RPMI8226 (cell line): ENCODE results near the gene FREM2.

Source experiments
- DNase-seq: peaks from one replicate; pipeline ENCODE4 v3.0.0-alpha.2; 2015

Gene FREM2

DNA sequence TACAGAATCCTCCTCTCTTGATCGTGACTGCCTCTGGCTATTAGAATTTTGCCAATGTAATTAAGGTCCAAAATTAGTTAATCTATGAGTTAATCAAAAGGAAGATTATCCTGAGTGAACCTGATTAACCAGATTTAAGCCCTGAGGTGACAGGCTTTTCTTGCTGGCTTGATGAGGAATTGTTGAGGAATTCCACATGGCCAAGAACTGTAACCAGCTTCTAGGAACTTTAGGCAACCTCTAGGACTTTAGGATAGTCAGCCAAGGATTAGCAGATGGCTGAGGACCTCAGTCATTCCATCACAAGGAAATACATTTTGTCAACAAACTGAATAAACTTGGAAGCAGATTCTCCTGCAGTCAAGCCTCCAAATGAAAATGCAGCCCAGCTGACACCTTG lies 219.0 kb downstream of the FREM2 start:
- no peak for DNase-seq

DNA sequence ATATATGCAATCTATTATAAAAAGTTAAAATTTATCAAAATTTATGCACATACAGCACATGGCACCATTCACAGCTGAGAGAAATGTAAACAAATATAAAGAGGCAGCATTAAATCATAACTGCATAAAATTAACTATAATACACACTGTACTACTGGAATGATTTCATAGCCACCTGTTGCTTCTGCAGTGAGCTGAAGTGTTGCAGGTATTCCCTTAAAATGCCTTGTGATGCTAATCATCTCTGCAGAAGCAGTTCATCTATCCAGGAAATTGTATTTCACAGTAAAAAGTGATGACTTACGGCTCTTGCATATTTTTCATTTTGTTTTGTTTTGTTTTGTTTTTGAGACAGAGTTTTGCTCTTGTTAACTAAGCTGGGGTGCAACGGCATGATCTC lies 221.7 kb downstream of the FREM2 start:
- no peak for DNase-seq

DNA sequence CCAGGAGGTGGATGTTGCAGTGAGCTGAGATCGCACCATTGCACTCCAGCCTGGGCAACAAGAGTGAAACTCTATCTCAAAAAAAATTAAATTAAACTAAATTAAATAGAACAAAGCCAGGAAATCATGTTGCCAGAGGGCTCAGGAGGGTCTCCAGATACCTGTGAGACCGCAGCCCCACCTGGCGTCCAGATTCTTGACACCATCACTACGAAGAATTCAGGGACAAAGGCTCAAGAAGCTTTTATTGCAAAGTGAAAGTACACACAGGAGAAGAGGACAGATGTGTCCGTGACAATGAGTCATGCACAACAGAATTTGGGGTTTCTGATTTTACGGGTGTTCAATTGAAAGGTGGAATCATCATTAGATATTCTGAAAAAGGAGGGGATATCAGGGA lies 227.2 kb downstream of the FREM2 start:
- peak; percentile 35 for DNase-seq

DNA sequence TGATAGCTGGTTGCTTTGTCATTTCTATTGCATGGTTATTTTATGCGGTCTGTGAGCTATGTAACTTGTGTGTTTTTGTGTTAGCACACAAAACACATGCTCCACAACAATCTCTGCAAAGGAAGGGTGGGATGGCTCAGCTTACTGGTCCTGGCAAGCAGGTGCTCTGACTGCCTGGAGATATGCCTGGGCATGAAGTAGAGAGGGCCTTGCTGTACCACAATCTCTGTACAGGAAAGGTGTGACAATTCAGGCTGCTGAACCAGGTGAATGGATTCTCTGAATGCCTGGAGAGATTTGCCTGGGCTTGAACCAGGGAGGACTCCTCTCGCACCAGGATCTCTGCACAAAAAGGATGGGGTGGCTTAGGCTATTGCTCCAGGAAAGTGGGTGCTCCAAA lies 234.2 kb downstream of the FREM2 start:
- no peak for DNase-seq

DNA sequence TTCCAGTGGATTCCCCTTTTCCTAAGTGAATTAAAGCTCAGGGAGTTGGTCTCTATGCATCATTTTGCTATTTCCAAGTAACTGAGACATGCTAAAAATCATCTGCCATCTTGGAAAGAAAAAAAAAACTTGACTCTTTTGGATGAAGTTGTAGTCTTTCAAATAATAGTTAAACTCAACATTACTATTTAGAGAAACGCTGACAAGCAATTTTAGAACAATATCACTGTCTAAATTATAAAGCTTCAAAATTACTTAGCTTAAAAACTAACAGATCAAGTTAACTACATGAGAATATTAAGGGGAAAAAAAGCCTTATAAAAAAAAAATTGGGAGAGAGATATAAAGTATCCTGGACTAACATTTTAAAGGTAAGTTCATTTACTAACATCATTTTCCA lies 235.3 kb downstream of the FREM2 start:
- no peak for DNase-seq

DNA sequence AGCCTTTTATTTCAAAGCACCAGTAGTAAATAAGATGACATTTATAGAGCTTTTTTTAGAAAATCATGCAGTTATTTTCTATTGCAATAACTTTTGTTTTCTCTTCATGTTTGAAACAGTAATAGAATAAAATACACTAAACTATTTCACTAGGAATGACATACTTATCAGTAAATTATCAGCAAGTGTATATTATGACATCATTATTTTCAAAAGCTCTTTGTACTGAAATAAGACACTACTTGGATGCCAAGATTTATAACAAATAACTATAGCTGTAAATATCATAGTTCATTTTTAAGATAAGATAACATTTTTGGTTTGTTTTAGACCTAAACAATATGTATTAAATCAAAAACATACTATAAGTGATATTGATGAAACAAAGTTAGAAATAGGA lies 246.9 kb downstream of the FREM2 start:
- no peak for DNase-seq
